Stromal cell of bone marrow (primary cell): ENCODE results near the gene MUC3A.
"Not testable (repeated sequence)": the region's sequence is repeated elsewhere in the genome, so short reads cannot be mapped to it uniquely, and the experiment has no call there.

Source experiments
- DNase-seq: peaks from one replicate; pipeline ENCODE4 v3.0.0-alpha.2; 2012; ENCODE audit warnings: low read depth

MUC3A gene

DNA sequence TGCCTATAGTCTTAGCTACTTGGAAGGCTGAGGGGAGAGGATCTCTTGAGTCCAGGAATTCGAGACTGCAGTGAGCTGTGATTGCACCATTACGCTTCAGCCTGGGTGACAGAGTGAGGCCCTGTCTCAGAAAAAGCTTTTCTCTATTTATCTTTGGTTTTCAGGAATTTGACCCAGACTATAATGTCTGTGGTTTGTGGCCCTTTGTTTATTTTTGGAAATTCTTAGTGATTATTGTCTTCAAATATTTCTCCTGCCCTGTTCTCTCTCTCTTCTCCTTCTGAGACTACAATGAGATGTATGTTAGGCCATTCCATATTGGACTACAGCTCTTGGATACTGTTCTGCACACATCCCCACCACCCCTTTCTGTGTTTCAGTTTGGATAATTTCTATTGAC, 24.7 kb downstream of the MUC3A start:
- DNase-seq, result no peak

DNA sequence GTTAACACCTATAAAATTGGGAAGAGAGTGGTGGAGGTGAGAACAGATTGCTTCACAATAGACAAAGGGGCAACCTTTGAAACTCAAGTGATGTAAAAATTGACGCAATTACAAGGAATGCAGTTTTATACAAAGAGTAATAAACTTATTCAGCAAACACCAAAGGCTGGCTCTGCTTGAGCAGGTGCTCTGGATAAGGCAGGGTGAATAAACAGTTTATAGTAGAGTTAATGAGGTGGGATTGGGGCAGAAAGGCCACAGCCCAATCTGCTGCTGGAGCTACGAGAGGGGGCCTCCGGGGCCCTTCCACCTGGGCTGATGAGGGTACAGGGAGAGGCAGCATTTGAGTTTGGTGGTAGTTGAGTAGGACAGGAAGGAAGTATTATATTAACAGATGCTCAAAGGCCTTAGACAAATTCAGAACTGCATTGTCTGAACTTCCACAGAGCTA, 26.1 kb downstream of the MUC3A start:
- DNase-seq, result no peak

DNA sequence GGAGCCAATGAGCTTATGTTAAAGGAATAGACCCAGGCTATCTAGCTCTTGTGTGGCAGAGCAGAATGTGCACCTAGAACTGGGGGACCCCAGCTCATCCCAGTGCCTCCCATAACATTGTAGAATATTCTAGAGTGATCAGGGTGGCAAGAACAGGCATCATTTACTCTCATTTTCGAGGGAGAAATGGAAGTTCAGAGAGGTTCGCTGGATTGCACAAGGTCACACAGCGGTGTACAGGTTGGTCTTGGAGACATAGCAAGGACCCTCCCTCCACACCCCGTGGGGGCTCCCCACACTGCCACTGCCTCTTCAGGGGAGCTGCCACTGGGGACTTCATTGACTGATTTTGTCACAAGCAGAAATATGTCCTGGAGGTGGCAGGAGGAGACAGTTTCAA, 29.0 kb downstream of the MUC3A start:
- DNase-seq, result no peak

- DNase-seq, result peak; percentile 66
Observed at GRCh38 chr7:100983451-100984187, 34.3 kb downstream of the MUC3A start.

GRCh38 chr7:100984241-100984918, 35.0 kb downstream of the MUC3A start:
- DNase-seq, result not testable (repeated sequence)

DNA sequence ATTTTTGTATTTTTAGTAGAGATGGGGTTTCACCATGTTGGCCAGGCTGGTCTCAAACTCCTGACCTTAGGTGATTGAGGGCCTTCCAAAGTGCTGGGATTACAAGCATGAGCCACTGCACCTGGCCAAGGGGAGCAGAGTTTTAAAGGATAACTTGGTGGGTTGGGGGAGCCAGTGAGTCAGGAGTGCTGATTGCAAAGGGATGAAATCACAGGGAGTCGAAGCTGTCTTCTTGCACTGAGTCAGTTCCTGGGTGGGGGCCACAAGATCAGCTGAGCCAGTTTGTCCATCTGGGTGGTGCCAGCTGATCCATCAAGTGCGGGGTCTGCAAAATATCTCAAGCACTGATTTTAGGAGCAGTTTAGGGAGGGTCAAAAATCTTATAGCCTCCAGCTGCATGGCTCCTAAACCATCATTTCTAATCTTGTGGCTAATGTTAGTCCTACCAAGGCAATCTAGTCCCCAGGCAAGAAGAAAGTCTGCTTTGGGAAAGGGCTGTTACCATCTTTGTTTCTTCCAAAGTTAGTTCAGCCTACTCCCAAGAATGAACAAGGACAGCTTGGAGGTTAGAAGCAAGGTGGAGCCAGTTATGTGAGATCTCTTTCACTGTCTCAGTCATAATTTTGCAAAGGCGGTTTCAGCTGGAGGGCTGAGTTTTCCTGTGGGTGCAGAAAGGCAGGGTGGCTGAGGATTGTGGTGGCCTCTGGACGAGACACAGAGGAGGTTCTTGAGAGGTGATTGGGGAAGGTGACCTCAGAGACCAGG, 35.9 kb downstream of the MUC3A start:
- not testable (repeated sequence) for DNase-seq

- no peak for DNase-seq
Observed at GRCh38 chr7:100991631-100992030, 42.3 kb downstream of the MUC3A start.

GRCh38 chr7:100992280-100992679, 42.9 kb downstream of the MUC3A start:
- DNase-seq, result not testable (repeated sequence)

DNA sequence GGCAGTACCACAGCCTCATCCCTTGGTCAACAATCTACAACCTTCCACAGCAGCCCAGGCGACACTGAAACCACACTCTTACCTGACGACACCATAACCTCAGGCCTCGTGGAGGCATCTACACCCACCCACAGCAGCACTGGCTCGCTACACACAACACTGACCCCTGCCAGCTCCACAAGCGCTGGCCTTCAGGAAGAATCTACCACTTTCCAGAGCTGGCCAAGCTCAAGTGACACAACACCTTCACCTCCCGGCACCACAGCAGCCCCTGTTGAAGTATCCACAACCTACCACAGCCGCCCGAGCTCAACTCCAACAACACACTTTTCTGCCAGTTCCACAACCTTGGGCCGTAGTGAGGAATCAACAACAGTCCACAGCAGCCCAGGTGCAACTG, 45.3 kb downstream of the MUC3A start:
- DNase-seq, result not testable (repeated sequence)

GRCh38 chr7:100998530-100998929, 49.2 kb downstream of the MUC3A start:
- DNase-seq, result not testable (repeated sequence)

DNA sequence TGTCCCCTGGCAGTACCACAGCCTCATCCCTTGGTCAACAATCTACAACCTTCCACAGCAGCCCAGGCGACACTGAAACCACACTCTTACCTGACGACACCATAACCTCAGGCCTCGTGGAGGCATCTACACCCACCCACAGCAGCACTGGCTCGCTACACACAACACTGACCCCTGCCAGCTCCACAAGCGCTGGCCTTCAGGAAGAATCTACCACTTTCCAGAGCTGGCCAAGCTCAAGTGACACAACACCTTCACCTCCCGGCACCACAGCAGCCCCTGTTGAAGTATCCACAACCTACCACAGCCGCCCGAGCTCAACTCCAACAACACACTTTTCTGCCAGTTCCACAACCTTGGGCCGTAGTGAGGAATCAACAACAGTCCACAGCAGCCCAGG, 50.0 kb downstream of the MUC3A start:
- not testable (repeated sequence) for DNase-seq

GRCh38 chr7:101000025-101000424, 50.7 kb downstream of the MUC3A start:
- DNase-seq, result not testable (repeated sequence)

DNA sequence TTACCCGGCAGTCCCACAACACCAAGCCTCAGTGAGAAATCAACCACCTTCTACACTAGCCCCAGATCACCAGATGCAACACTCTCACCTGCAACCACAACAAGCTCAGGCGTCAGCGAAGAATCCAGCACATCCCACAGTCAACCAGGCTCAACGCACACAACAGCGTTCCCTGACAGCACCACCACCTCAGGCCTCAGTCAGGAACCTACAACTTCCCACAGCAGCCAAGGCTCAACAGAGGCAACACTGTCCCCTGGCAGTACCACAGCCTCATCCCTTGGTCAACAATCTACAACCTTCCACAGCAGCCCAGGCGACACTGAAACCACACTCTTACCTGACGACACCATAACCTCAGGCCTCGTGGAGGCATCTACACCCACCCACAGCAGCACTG, 53.0 kb downstream of the MUC3A start:
- DNase-seq, result not testable (repeated sequence)

- not testable (repeated sequence) for DNase-seq
Observed at GRCh38 chr7:101007361-101007760, 58.0 kb downstream of the MUC3A start.

- DNase-seq, result no peak
Observed at GRCh38 chr7:101009629-101010028, 60.3 kb downstream of the MUC3A start.

DNA sequence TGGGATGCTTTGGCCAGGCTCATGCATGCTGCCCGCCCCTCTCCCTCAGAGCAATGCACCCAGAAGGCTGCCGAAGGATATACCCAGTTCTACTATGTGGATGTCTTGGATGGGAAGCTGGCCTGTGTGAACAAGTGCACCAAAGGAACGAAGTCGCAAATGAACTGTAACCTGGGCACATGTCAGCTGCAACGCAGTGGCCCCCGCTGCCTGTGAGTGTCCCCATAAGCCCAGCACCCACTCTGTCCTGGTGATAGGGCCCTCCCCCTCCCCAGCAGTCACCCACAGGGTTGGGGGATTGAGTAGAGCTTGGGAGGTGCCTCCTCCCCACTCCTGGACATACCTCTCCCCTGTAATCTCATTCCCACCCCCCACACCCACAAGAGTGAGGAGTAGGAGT, 63.6 kb downstream of the MUC3A start:
- no peak for DNase-seq

- no peak for DNase-seq
Observed at GRCh38 chr7:101015626-101016025, 66.3 kb downstream of the MUC3A start.

- DNase-seq, result peak; percentile 77
Observed at GRCh38 chr7:101017064-101017777, 67.9 kb downstream of the MUC3A start.
